ENCODE measurements around the gene NXPE3. TPM values are rescaled to one million over a fixed set of nuclear protein-coding genes. Genes with fewer than 3 reads are reported as not detected.

Gene NXPE3
- total RNA-seq, 3 donors from 2014 or later = 1.7 to 15.1 (median 3.8) TPM

DNA sequence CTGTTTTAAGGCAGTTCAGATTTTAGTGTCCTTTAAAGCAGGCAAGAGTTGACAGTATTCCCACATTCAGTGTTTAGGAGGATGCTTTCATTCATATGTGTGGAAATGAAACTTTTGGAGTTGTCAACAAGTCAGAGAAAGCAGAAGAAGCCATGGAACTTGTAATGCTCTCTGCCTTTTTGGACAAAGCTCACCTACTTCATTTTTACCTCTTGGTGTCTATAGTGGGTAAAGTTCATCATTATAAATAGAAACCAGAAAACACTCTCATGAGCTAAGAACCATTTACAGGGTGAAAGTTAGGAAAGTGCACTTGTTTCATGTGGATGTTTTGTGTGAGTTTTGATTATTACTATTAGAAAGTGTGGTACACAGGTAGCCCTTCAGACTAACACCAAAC is 61.1 kb downstream of the NXPE3 start:
- ATAC-seq = no peak
- no peaks in the 10 kb centered on the region for H3K36me3 ChIP-seq (ENCODE audit: low read depth)
- intact Hi-C loops (cut with DNase I, micrococcal nuclease) = no loop called here
- no peak for DNase-seq
- TF ChIP-seq, protein P1, sequence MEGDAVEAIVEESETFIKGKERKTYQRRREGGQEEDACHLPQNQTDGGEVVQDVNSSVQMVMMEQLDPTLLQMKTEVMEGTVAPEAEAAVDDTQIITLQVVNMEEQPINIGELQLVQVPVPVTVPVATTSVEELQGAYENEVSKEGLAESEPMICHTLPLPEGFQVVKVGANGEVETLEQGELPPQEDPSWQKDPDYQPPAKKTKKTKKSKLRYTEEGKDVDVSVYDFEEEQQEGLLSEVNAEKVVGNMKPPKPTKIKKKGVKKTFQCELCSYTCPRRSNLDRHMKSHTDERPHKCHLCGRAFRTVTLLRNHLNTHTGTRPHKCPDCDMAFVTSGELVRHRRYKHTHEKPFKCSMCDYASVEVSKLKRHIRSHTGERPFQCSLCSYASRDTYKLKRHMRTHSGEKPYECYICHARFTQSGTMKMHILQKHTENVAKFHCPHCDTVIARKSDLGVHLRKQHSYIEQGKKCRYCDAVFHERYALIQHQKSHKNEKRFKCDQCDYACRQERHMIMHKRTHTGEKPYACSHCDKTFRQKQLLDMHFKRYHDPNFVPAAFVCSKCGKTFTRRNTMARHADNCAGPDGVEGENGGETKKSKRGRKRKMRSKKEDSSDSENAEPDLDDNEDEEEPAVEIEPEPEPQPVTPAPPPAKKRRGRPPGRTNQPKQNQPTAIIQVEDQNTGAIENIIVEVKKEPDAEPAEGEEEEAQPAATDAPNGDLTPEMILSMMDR (IDR thresholded peaks at IDR 0.05) = no peak
- H3K4me3 ChIP-seq = no peak overlapping the region
- H3K9me3 ChIP-seq = no peaks in the 10 kb centered on the region
- peaks cover 20% of the 10 kb centered on the region for H3K4me1 ChIP-seq (ENCODE audit: low read depth)

DNA sequence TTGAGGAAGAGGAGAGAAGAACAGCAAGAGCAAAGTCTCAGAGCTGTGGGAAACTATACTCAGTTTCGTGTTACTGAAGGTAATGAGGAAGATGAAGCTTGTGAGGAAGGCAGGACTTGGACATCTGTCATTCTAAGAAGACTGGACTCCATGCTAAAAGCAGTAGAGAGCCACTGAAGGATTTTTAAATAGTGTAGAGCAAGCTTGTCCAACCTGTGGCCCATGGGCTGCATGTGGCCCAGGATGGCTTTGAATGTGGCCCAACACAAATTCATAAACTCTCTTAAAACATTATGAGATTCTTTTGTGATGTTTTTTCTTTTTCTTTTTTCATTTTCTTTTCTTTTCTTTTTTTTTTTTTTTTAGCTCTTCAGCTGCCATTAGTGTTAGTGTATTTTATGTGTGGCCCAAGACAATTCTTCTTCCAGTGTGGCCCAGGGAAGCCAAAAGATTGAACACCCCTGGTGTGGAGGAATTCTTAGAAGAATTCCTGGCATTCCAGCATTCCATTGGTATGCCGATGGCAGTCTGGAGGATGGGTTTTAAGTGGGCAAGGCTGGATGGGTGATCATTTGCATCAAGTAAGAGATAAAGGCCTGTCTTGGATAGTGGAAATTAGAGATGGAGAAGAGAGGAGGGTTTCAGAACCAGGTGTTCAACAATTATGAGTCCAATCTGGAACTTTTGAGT is 63.4 kb downstream of the NXPE3 start:
- DNase-seq = no peak
- Histone ChIP-seq H3K36me3 (ENCODE audit: low read depth) (no peaks in the 10 kb centered on the region), H3K9me3 (no peaks in the 10 kb centered on the region), H3K4me1 (ENCODE audit: low read depth) (peaks cover 25% of the 10 kb centered on the region), H3K4me3 (no peak overlapping the region)
- no peak for ATAC-seq
- TF ChIP-seq, protein P1 (IDR thresholded peaks at IDR 0.05) = no peak
- intact Hi-C loops (cut with DNase I, micrococcal nuclease) = no loop called here

DNA sequence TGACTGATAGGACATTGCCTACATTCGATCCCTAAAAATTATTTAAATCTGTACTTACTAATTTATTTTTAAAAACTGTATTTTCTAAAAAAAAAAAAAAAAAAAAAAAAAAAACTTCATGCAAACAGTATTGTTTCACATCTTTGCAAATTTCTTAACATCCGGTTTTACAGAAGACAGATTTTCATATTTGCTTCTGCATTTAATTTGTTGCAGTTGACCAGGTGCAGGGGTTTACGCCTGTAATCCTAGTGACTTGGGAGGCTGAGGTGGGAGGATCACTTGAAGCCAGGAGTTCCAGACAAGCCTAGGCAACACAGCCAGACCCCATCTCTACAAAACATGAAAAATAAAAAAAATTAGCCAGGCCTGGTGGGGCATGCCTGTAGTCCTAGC is 63.9 kb downstream of the NXPE3 start:
- H3K36me3 ChIP-seq (ENCODE audit: low read depth) = no peaks in the 10 kb centered on the region
- TF ChIP-seq, protein P1 (IDR thresholded peaks at IDR 0.05) = no peak
- intact Hi-C loops (cut with DNase I, micrococcal nuclease) = no loop called here
- DNase-seq = no peak
- H3K4me1 ChIP-seq (ENCODE audit: low read depth) = peaks cover 28% of the 10 kb centered on the region
- no peaks in the 10 kb centered on the region for H3K9me3 ChIP-seq
- no peak for ATAC-seq
- H3K4me3 ChIP-seq = no peak overlapping the region

DNA sequence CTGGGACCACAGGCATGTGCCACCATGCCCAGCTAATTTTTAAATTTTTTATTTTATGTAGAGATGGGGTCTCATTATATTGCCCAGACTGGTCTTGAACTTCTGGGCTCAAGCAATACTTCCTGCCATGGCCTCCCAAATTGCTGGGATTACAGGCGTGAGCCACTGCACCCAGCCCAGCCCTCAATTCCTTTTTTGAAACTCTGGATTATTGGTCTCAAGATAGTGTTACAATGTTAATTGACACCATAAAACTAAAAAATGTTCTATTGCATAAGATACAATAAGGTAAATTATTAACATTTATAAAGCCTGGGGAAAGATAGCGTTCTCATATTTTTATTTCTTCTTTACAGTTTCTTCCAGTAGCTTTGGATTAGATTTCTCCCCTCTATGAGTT is 66.4 kb downstream of the NXPE3 start:
- no peak for DNase-seq
- Histone ChIP-seq H3K4me1 (ENCODE audit: low read depth) (peaks cover 36% of the 10 kb centered on the region), H3K9me3 (no peaks in the 10 kb centered on the region), H3K4me3 (no peak overlapping the region), H3K36me3 (ENCODE audit: low read depth) (no peaks in the 10 kb centered on the region)
- intact Hi-C loops (cut with DNase I, micrococcal nuclease) = no loop called here
- ATAC-seq = peak; percentile 6
- TF ChIP-seq, protein P1 (IDR thresholded peaks at IDR 0.05) = no peak

DNA sequence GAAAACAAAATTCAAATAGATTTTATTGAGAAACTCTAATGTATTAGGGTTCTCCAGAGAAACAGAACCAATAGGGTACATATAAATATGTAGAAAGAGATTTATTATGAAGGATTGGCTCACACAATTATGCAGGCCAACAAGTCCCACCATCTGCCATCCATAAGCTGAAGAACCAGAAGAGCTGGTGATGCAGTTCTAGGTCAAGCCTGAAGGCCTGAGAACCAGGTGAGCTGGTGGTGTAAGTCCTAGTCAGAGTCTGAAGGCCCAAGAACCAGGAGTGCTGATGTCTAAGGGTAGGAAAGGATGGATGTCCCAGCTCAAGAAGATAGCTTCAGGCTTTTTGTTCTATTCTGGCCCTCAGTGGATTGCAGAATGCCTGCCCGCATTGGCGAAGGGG is 67.7 kb downstream of the NXPE3 start:
- intact Hi-C loops (cut with DNase I, micrococcal nuclease) = no loop called here
- H3K36me3 ChIP-seq (ENCODE audit: low read depth) = no peaks in the 10 kb centered on the region

More for the DNA sequence above, 67.7 kb downstream of the NXPE3 start:
- TF ChIP-seq, protein P1 (IDR thresholded peaks at IDR 0.05) = no peak
- DNase-seq (no peak), ATAC-seq (no peak)
- peaks cover 38% of the 10 kb centered on the region for H3K4me1 ChIP-seq (ENCODE audit: low read depth)
- H3K9me3 ChIP-seq = no peaks in the 10 kb centered on the region
- H3K4me3 ChIP-seq = no peak overlapping the region

All from mucosa of descending colon (tissue), 3 donors.